ENCODE measurements around the gene PRAMEF5.
"Not testable (repeated sequence)": the region's sequence is repeated elsewhere in the genome, so short reads cannot be mapped to it uniquely, and the experiment has no call there.

DNA sequence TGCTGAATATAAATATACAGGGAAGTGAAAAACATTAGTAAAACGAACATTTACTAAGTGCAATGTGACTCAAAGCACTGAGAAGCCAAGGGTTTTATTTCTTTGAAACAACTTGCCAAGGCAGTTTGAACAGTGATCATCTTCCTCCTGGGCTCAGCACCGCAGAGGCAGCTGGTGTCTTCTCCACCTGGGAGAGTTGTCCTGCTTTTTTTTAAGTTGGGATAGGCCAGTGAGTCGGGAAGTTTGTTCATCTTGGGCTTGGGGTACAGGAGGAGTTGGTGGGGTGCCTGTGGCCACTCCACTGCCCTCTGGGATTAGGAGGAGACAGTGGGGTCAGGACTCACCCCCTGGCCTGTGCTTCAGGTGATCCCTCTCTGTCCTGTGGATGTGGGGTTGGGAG lies 35.0 kb downstream of the PRAMEF5 start:
- TF ChIP-seq, protein P1, sequence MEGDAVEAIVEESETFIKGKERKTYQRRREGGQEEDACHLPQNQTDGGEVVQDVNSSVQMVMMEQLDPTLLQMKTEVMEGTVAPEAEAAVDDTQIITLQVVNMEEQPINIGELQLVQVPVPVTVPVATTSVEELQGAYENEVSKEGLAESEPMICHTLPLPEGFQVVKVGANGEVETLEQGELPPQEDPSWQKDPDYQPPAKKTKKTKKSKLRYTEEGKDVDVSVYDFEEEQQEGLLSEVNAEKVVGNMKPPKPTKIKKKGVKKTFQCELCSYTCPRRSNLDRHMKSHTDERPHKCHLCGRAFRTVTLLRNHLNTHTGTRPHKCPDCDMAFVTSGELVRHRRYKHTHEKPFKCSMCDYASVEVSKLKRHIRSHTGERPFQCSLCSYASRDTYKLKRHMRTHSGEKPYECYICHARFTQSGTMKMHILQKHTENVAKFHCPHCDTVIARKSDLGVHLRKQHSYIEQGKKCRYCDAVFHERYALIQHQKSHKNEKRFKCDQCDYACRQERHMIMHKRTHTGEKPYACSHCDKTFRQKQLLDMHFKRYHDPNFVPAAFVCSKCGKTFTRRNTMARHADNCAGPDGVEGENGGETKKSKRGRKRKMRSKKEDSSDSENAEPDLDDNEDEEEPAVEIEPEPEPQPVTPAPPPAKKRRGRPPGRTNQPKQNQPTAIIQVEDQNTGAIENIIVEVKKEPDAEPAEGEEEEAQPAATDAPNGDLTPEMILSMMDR (IDR thresholded peaks at IDR 0.05), result not testable (repeated sequence)
- not testable (repeated sequence) for TF ChIP-seq EZH2 (IDR thresholded peaks at IDR 0.05; ENCODE audit: borderline replicate concordance, insufficient read depth, low read depth, low read length, poor library complexity, severe bottlenecking)

All from B cell (primary cell).